Tibial artery (tissue), 4 donors: Measurements from ENCODE around the gene PCDHGB5.

ENCODE experiments used
- DNase-seq, 2 donors: peaks; one replicate each; pipeline ENCODE4 v3.0.0-alpha.2; 2019
- H3K27ac ChIP-seq, 2 donors: fragments of 200-600 bp; sonication (generic) in 1 of 2; 1 replicate in 1 of 2; 2 replicates in 1 of 2; pipeline ENCODE4 v1.5.1; 2018 to 2019; ENCODE audit warnings: mild to moderate bottlenecking in 1 of 2
- H3K27me3 ChIP-seq, 2 donors: fragments of 200-600 bp; sonication (generic) in 1 of 2; one replicate each; pipeline versions ENCODE4 v1.5.1 to v1.6.0; 2016 to 2019
- H3K36me3 ChIP-seq, 3 donors: fragments of 200-600 bp; sonication (generic) in 2 of 3; one replicate each; pipeline ENCODE4 v1.5.1; 2016 to 2019; ENCODE audit warnings: mild to moderate bottlenecking in 2 of 3
- H3K4me1 ChIP-seq, 4 donors: fragments of 200-600 bp; sonication (generic) in 2 of 4; 1 replicate in 3 of 4; 2 replicates in 1 of 4; pipeline ENCODE4 v1.5.1; 2016 to 2019
- H3K4me3 ChIP-seq, 2 donors: fragments of 200-600 bp; sonication (generic) in 1 of 2; 1 replicate in 1 of 2; 2 replicates in 1 of 2; pipeline ENCODE4 v1.5.1; 2018 to 2019; ENCODE audit warnings: mild to moderate bottlenecking in 2 of 2
- H3K9me3 ChIP-seq, 3 donors: fragments of 200-600 bp; sonication (generic) in 1 of 3; one replicate each; pipeline ENCODE4 v1.5.1; 2016 to 2019
- CTCF ChIP-seq, 2 experiments: fragments of 200-600 bp in 1 of 2; fragments of 450-650 bp in 1 of 2; IDR thresholded peaks; one replicate each; pipeline ENCODE4 v1.5.1; 2017 to 2019; ENCODE audit warnings: antibody characterized with exemption in 2 of 2, mild to moderate bottlenecking in 1 of 2, moderate library complexity in 1 of 2
- intact Hi-C: fragments of 100-400 bp; cut with DNase I; formaldehyde crosslinking; loops from one replicate; pipeline ENCODE4 v1.15.0; 2023; ENCODE audit warnings: low total_unique reads

PCDHGB5 gene

GRCh38 chr5:141420855-141421488 lies 23.2 kb downstream of the PCDHGB5 start, which contains the start of gene PCDHGA11:
PCDHGA11 (plus strand) TSS chr5:141421051; CDS start chr5:141421228, 177 bp downstream.
- H3K27me3 ChIP-seq = no peaks in the 10 kb centered on the region
- H3K36me3 ChIP-seq = peaks cover 0 to 77% (median 65%) of the 10 kb centered on the region in 3 donors
- DNase-seq = peak in 1 of 2 donors; percentile 47
- peak in 1 of 2 experiments; percentile 12 for TF ChIP-seq CTCF (IDR thresholded peaks at IDR 0.05)
- peaks cover 26 to 100% (median 89%) of the 10 kb centered on the region in 3 donors for H3K9me3 ChIP-seq
- peak within 1 kb of the TSS; percentile 25 to 28 for H3K4me3 ChIP-seq
- intact Hi-C loops = loop anchor here (10.0 kb wide), 1 partner anchor 176 kb away; the partner anchor contains the start of gene PCDHB15
- H3K27ac ChIP-seq = no peak within 1 kb of the TSS
- H3K4me1 ChIP-seq = no peaks in the 10 kb centered on the region

GRCh38 chr5:141421489-141421855 lies 23.7 kb downstream of the PCDHGB5 start:
- intact Hi-C loops = loop anchor here (10.0 kb wide), 1 partner anchor 177 kb away; the partner anchor contains the start of gene PCDHB15

GRCh38 chr5:141422742-141423291 lies 25.1 kb downstream of the PCDHGB5 start:
- DNase-seq = no peak
- no peak overlapping the region for H3K27ac ChIP-seq
- peaks cover 4 to 78% (median 76%) of the 10 kb centered on the region in 3 donors for H3K36me3 ChIP-seq
- H3K9me3 ChIP-seq = peaks cover 33 to 100% (median 99%) of the 10 kb centered on the region in 3 donors
- no peak for TF ChIP-seq CTCF (IDR thresholded peaks at IDR 0.05)
- no peaks in the 10 kb centered on the region for H3K27me3 ChIP-seq
- intact Hi-C loops = loop anchor here (10.0 kb wide), 1 partner anchor 178 kb away; the partner anchor contains the start of gene PCDHB15
- no peak overlapping the region for H3K4me3 ChIP-seq
- H3K4me1 ChIP-seq = no peaks in the 10 kb centered on the region

More at GRCh38 chr5:141421489-141421855, 23.7 kb downstream of the PCDHGB5 start:
- Histone ChIP-seq H3K4me3 (peak overlapping the region; percentile 25 to 28), H3K27me3 (no peaks in the 10 kb centered on the region), H3K4me1 (no peaks in the 10 kb centered on the region), H3K36me3 (peaks cover 0 to 76% (median 70%) of the 10 kb centered on the region in 3 donors), H3K9me3 (peaks cover 29 to 100% (median 92%) of the 10 kb centered on the region in 3 donors), H3K27ac (no peak overlapping the region)
- DNase-seq = no peak
- TF ChIP-seq CTCF (IDR thresholded peaks at IDR 0.05) = no peak

DNA sequence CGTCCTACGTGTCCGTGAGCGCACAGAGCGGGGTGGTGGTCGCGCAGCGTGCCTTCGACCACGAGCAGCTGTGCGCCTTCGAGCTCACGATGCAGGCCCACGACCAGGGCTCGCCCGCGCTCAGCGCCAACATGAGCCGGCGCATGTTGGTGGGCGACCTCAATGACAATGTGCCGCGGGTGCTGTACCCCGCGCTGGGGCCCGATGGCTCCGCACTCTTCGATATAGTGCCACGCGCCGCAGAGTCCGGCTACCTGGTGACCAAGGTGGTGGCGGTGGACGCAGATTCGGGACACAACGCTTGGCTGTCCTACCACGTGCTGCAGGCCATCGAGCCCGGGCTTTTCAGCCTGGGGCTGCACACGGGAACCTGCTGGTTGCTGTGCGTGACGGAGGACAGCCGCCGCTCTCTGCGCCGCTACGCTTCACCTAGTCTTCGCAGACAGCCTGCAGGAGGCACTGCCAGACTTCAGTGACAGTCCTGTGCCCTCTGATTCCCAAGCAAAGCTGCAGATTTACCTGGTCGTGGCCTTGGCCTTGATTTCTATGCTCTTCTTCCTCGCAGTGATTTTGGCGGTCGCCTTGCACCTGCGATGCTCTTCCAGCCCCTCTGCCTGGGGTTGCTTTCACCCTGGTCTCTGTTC lies 30.2 kb downstream of the PCDHGB5 start:
- TF ChIP-seq CTCF (IDR thresholded peaks at IDR 0.05) = no peak
- Histone ChIP-seq H3K9me3 (peaks cover 23 to 99% (median 92%) of the 10 kb centered on the region in 3 donors), H3K4me1 (no peaks in the 10 kb centered on the region), H3K36me3 (peaks cover 9 to 51% (median 40%) of the 10 kb centered on the region in 3 donors), H3K4me3 (no peak overlapping the region), H3K27ac (no peak overlapping the region), H3K27me3 (no peaks in the 10 kb centered on the region)
- no peak for DNase-seq
- intact Hi-C loops = loop anchor here (10.0 kb wide), 1 partner anchor 183 kb away; the partner anchor contains the start of gene PCDHB15

DNA sequence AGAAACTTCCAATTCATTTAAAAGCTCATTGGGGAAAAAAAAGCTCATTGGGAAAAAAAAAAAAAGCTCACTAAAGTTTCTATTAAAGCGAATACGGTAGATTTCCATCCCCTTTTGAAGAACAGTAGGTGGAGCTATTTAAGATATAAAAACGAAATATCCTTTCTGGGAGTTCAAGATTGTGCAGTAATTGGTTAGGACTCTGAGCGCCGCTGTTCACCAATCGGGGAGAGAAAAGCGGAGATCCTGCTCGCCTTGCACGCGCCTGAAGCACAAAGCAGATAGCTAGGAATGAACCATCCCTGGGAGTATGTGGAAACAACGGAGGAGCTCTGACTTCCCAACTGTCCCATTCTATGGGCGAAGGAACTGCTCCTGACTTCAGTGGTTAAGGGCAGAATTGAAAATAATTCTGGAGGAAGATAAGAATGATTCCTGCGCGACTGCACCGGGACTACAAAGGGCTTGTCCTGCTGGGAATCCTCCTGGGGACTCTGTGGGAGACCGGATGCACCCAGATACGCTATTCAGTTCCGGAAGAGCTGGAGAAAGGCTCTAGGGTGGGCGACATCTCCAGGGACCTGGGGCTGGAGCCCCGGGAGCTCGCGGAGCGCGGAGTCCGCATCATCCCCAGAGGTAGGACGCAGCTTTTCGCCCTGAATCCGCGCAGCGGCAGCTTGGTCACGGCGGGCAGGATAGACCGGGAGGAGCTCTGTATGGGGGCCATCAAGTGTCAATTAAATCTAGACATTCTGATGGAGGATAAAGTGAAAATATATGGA lies 32.8 kb downstream of the PCDHGB5 start, which contains the start of gene PCDHGA12:
PCDHGA12 (plus strand) TSS at position 176 of the 782 bp plus-strand sequence; CDS start at position 429, 253 bp downstream.
- TF ChIP-seq CTCF (IDR thresholded peaks at IDR 0.05) = peak; percentile 9 to 22

More for the DNA sequence above, 32.8 kb downstream of the PCDHGB5 start, which contains the start of gene PCDHGA12:
- Histone ChIP-seq H3K27ac (no peak within 1 kb of the TSS), H3K4me3 (peak within 1 kb of the TSS; percentile 30 to 32), H3K36me3 (peaks cover 9 to 35% (median 30%) of the 10 kb centered on the region in 3 donors), H3K4me1 (no peaks in the 10 kb centered on the region), H3K9me3 (peaks cover 19 to 97% (median 89%) of the 10 kb centered on the region in 3 donors), H3K27me3 (no peaks in the 10 kb centered on the region)
- DNase-seq = peak in 1 of 2 donors; percentile 63
- intact Hi-C loops = no loop called here
